Testis (tissue), 3 donors: ENCODE results near the gene KCNMB3. TPM values are rescaled to one million over a fixed set of nuclear protein-coding genes. Genes with fewer than 3 reads are reported as not detected.

ENCODE experiments used
- DNase-seq: peaks from one replicate; pipeline ENCODE4 v3.0.0-alpha.2; 2019
- H3K27ac ChIP-seq, 2 donors: fragments of 200-600 bp; sonication (generic); one replicate each; pipeline ENCODE4 v1.5.1; 2019
- H3K27me3 ChIP-seq: fragments of 200-600 bp; sonication (generic); one replicate; pipeline ENCODE4 v1.5.1; 2019
- H3K36me3 ChIP-seq: fragments of 200-600 bp; sonication (generic); one replicate; pipeline ENCODE4 v1.5.1; 2017; ENCODE audit warnings: low read depth; ENCODE audit errors: missing control alignments
- H3K4me1 ChIP-seq: fragments of 200-600 bp; sonication (generic); one replicate; pipeline ENCODE4 v1.5.1; 2019
- H3K4me3 ChIP-seq, 2 donors: fragments of 200-600 bp; sonication (generic); one replicate each; pipeline ENCODE4 v1.5.1; 2017 to 2019
- H3K9me3 ChIP-seq: fragments of 200-600 bp; sonication (generic); one replicate; pipeline ENCODE4 v1.5.1; 2017
- POLR2A ChIP-seq: fragments of 450-650 bp; IDR thresholded peaks from one replicate; pipeline ENCODE4 v1.6.1; 2017; ENCODE audit warnings: antibody characterized with exemption, mild to moderate bottlenecking, moderate library complexity
- WGBS, 2 donors: methylation state at CpG; one replicate each; pipeline ENCODE4 v1.1.5; 2018; 5-methylcytosine and 5-hydroxymethylcytosine counted together
- intact Hi-C: fragments of 100-400 bp; cut with DNase I; formaldehyde crosslinking; loops from one replicate; pipeline ENCODE4 v1.15.1; 2023; ENCODE audit warnings: low total_unique reads
- polyA plus RNA-seq: library from polyadenylated mRNA; stranded (reverse); fragments of 350-450 nt; fragmentation: Illumina TruSeq; extraction: RNeasy Lipid Tissue Mini Kit (QIAGEN cat#74804); gene quantifications from one replicate; pipeline ENCODE4 v1.2.3, GENCODE V29; 2014; ENCODE audit warnings: low read depth, low replicate concordance; ENCODE audit not compliant: insufficient read depth
- total RNA-seq, 2 donors: library from RNA; depleted of rRNA; stranded (reverse); fragments of >200 nt; gene quantifications; one replicate each; pipeline ENCODE4 v1.2.3, GENCODE V29; 2016
- TF ChIP-seq, protein P1 (sequence below), 3 experiments: fragments of 450-650 bp in 2 of 3; fragments of 200-600 bp in 1 of 3; sonication (generic) in 1 of 3; IDR thresholded peaks; one replicate each; pipeline ENCODE4 v1.5.1; 2016 to 2019; ENCODE audit warnings: antibody characterized with exemption in 3 of 3, mild to moderate bottlenecking in 2 of 3, moderate library complexity in 1 of 3

The KCNMB3 gene
- total and polyA plus RNA-seq, 3 donors from 2014 or later: 6.8 to 7.4 (median 7.1) TPM

DNA sequence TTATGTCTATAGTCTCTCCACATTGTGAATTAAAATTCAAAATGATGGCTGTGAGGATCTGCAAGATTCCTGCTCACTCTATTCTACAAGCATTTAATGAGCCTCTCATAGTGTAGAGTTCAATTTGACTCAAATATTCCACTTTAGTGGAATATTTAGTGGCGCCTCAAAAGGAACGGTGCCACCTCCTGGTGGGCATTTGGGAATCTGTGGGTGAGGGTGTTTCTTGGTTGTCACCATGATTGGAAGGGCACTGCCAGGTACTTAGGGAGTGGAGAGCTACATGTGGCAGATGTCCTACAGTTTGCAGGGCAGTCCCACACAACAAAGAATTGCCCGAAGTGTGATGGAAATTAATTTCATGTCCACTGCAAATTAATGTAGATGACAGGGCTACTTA is 21.5 kb upstream of the KCNMB3 start:
- Histone ChIP-seq H3K9me3 (no peaks in the 10 kb centered on the region), H3K4me1 (no peaks in the 10 kb centered on the region), H3K27me3 (no peaks in the 10 kb centered on the region), H3K4me3 (no peak overlapping the region), H3K27ac (no peak overlapping the region), H3K36me3 (no peaks in the 10 kb centered on the region)
- intact Hi-C loops: no loop called here
- 95 to 96% methylated on average over 3 of the region's 3 CpGs for WGBS, 2 donors
- no peak for TF ChIP-seq POLR2A
- TF ChIP-seq, protein P1, sequence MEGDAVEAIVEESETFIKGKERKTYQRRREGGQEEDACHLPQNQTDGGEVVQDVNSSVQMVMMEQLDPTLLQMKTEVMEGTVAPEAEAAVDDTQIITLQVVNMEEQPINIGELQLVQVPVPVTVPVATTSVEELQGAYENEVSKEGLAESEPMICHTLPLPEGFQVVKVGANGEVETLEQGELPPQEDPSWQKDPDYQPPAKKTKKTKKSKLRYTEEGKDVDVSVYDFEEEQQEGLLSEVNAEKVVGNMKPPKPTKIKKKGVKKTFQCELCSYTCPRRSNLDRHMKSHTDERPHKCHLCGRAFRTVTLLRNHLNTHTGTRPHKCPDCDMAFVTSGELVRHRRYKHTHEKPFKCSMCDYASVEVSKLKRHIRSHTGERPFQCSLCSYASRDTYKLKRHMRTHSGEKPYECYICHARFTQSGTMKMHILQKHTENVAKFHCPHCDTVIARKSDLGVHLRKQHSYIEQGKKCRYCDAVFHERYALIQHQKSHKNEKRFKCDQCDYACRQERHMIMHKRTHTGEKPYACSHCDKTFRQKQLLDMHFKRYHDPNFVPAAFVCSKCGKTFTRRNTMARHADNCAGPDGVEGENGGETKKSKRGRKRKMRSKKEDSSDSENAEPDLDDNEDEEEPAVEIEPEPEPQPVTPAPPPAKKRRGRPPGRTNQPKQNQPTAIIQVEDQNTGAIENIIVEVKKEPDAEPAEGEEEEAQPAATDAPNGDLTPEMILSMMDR (IDR thresholded peaks at IDR 0.05): no peak
- no peak for DNase-seq

GRCh38 chr3:179269152-179269707 is 18.3 kb upstream of the KCNMB3 start:
- H3K27ac ChIP-seq: no peak overlapping the region
- no peak for TF ChIP-seq POLR2A
- TF ChIP-seq, protein P1 (IDR thresholded peaks at IDR 0.05): no peak
- H3K36me3 ChIP-seq: no peaks in the 10 kb centered on the region
- intact Hi-C loops: no loop called here
- no peaks in the 10 kb centered on the region for H3K27me3 ChIP-seq
- H3K4me3 ChIP-seq: no peak overlapping the region
- no peaks in the 10 kb centered on the region for H3K4me1 ChIP-seq
- 69 to 81% methylated on average over 4 of the region's 4 CpGs for WGBS, 2 donors
- no peaks in the 10 kb centered on the region for H3K9me3 ChIP-seq
- no peak for DNase-seq

DNA sequence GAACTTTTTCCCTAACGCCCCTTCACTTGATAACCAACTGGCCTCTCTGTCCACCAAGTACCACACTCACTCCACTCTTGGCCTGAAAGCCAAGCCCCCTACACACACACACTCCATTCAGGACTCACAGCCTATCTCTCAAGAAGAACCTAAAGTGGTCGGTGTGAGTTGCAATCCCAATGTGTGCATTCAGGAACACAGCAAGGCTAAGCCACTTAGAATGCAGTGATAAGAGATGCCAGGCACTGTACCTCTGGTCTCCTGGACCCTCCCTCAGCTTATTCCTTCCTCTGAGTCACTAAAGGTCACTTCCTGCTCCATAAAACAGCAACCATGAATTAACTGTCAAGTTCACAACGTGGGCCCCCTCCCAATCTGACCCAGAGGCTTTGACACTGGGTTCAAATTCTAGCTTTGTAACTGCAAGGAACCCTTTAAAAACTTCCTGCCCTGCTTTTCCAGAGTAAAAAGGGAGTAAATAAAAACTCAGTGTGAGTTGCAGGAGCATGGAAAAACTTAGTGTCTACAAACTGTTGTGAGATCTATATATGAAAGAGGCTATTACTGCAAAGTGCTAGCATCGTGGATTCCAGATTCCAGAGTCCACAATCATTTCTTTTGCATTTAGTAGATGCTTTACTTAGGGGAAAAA is 17.6 kb upstream of the KCNMB3 start:
- Histone ChIP-seq H3K27ac (no peak overlapping the region), H3K27me3 (no peaks in the 10 kb centered on the region), H3K36me3 (no peaks in the 10 kb centered on the region), H3K4me3 (no peak overlapping the region), H3K4me1 (no peaks in the 10 kb centered on the region), H3K9me3 (no peaks in the 10 kb centered on the region)
- no peak for TF ChIP-seq POLR2A
- TF ChIP-seq, protein P1 (IDR thresholded peaks at IDR 0.05): no peak
- intact Hi-C loops: no loop called here
- 47 to 50% methylated on average over 4 of the region's 4 CpGs for WGBS, 2 donors
- DNase-seq: no peak

- no peaks in the 10 kb centered on the region for H3K27me3 ChIP-seq
- no peak for DNase-seq
- TF ChIP-seq, protein P1 (IDR thresholded peaks at IDR 0.05): no peak
- no peak for TF ChIP-seq POLR2A
- no peaks in the 10 kb centered on the region for H3K4me1 ChIP-seq
- no peak overlapping the region for H3K4me3 ChIP-seq
- 40 to 53% methylated on average over 17 to 21 of the region's 21 CpGs for WGBS, 2 donors
- intact Hi-C loops: no loop called here
- no peak overlapping the region for H3K27ac ChIP-seq
- no peaks in the 10 kb centered on the region for H3K9me3 ChIP-seq
- no peaks in the 10 kb centered on the region for H3K36me3 ChIP-seq
These were observed 15.8 kb upstream of the KCNMB3 start for GRCh38 chr3:179266701-179267211.

- Histone ChIP-seq H3K4me3 (no peak overlapping the region), H3K36me3 (no peaks in the 10 kb centered on the region), H3K4me1 (no peaks in the 10 kb centered on the region), H3K9me3 (no peaks in the 10 kb centered on the region), H3K27me3 (no peaks in the 10 kb centered on the region), H3K27ac (no peak overlapping the region)
- 73% methylated on average over 4 of the region's 4 CpGs for WGBS, 2 donors
- TF ChIP-seq POLR2A: no peak
- TF ChIP-seq, protein P1 (IDR thresholded peaks at IDR 0.05): no peak
- intact Hi-C loops: no loop called here
- DNase-seq: no peak
These were observed 15.0 kb upstream of the KCNMB3 start for GRCh38 chr3:179265875-179266274.
